HG03354 (cell line): Measurements from ENCODE around the gene ZIC2.
"Not testable (repeated sequence)": the region's sequence is repeated elsewhere in the genome, so short reads cannot be mapped to it uniquely, and the experiment has no call there.

Experiments used
- ATAC-seq: cut with Tn5 transposase; IDR thresholded peaks from one replicate; pipeline ENCODE4 v1.9.1; 2021; ENCODE audit warnings: mild to moderate bottlenecking; ENCODE audit not compliant: unreplicated experiment, poor library complexity, severe bottlenecking

The ZIC2 gene

DNA sequence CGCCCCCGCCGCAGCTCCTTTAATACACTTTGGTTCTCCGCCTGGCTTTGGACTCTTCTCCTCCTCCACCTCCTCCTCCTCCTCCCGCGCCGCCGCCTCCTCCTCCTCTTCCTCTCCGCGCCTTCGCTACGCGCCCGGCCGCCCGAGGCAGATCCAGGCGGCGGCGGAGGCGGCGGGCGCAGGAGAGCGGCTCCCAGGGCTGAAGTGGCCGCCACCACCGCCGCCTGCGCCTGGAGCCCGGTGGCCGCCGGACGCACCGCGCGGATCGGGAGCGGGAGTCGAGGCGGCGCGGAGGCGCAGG lies at the start of gene ZIC2:
Gene ZIC2 (plus strand): TSS at position 50 of the 301 bp plus-strand sequence. CDS start 281 bp downstream, outside the sequence.
- no peak for ATAC-seq

DNA sequence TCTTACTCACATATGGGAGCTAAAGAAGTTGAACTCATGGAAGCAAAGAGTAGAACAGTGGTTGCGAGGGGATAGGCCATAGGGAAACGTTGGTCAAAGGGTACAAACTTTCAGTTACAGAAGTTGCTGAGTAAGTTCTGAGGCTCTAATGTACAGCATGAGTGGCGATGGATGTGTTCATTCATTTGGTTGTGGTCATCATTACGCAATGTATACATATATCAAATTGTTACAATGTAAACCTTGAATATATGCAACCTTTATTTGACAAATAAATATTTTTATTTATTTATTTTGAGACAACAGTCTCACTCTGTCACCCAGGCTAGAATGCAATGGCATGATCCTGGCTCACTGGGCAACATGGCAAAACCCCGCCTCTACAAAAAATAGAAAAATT lies 48.7 kb upstream of the ZIC2 start:
- no peak for ATAC-seq

GRCh38 chr13:99935772-99936171 lies 45.8 kb upstream of the ZIC2 start:
- no peak for ATAC-seq

- ATAC-seq, result no peak
Observed at GRCh38 chr13:99938635-99939034, 42.9 kb upstream of the ZIC2 start.

- ATAC-seq, result no peak
Observed at GRCh38 chr13:99941086-99941485, 40.5 kb upstream of the ZIC2 start.

- no peak for ATAC-seq
Observed at GRCh38 chr13:99941911-99942310, 39.7 kb upstream of the ZIC2 start.

GRCh38 chr13:99944102-99944501 lies 37.5 kb upstream of the ZIC2 start:
- ATAC-seq, result no peak

GRCh38 chr13:99944606-99945005 lies 37.0 kb upstream of the ZIC2 start:
- ATAC-seq, result no peak

DNA sequence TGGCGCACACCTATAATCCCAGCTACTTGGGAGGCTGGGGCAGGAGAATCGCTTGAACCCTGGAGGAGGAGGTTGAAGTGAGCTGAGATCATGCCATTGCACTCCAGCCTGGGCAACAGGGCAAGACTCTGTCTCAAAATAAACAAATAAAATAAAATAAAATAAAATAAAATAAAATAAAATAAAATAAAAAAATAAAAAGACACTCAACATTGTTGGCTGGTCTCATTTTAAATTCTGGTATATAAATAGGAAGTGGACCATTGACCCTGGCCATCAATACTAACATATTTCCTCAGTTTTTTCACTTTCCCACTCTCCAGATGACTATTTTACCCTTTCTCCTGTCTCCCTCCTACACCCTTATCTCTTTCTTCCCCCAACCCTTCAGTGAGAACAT lies 36.1 kb upstream of the ZIC2 start:
- ATAC-seq, result not testable (repeated sequence)

DNA sequence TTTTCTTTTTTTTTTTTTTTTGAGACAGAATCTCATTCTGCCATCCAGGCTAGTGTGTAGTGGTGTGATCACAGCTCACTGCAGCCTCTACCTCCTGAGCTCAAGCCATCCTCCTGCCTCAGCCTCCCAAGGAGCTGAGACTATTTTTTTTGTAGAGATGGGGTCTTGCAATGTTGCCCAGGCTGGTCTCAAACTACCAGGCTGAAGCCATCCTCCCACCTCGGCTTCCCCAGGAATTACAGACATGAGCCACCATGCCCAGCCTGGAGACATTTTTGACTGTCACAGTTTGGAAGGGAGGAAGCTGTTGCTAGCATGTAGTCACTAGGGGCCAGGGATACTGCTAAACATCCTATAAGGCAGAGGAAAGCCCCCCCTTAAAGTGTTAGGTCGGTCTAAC lies 33.9 kb upstream of the ZIC2 start:
- ATAC-seq, result no peak

GRCh38 chr13:99948411-99948810 lies 33.2 kb upstream of the ZIC2 start:
- no peak for ATAC-seq

GRCh38 chr13:99948907-99949678 lies 32.5 kb upstream of the ZIC2 start:
- no peak for ATAC-seq

DNA sequence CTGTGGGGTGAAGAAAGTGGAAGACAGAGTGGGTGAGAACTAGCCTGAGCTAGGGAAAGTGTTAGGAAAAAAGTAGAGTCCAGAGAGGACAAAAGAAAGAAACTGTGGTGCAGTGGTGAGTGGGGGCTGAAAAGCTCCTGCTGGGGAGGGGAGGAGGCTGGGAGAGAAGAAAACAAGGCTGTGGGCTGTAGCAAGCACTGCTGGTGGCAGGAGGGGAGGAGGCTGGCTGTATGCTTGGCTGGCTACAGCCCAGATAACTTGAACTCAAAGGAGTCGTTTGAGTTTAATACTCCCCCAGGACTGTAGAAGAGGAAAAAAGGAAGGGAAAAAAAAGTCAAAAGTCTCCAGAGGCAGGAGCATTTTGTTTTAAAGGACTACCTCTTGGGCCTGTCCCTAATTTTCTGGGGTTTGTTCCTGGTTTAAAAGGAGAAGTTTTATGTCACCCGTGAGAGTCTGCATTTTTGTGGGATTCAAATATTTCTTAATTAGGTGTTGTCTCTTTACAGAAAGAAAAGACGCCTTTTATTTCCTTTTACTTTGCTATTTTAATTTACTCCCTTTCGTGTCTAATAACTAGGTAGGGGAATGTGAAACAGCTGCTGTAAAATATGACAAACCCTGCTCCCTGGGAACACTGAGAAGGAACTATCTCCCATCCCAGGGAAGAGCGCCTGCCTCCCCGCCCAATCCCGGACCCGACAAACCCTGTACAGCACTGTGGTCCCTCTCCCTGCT lies 31.7 kb upstream of the ZIC2 start:
- no peak for ATAC-seq

DNA sequence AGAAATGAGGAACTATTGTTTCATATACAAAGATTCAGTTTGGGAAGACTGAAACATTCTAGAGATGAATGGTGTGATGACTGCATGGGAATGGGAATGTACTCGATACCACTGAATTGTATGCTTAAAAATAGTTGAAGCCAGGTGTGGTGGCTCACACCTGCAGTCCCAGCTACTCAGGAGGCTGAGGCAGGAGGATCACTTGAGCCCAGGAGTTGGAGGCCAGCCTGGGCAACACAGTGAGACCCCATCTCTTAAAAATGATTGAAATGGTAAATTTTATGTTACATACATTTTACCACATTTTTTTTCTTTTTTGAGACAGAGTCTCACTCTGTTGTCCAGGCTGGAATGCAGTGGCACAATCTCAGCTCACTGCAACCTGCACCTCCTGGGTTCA lies 29.9 kb upstream of the ZIC2 start:
- ATAC-seq, result not testable (repeated sequence)

DNA sequence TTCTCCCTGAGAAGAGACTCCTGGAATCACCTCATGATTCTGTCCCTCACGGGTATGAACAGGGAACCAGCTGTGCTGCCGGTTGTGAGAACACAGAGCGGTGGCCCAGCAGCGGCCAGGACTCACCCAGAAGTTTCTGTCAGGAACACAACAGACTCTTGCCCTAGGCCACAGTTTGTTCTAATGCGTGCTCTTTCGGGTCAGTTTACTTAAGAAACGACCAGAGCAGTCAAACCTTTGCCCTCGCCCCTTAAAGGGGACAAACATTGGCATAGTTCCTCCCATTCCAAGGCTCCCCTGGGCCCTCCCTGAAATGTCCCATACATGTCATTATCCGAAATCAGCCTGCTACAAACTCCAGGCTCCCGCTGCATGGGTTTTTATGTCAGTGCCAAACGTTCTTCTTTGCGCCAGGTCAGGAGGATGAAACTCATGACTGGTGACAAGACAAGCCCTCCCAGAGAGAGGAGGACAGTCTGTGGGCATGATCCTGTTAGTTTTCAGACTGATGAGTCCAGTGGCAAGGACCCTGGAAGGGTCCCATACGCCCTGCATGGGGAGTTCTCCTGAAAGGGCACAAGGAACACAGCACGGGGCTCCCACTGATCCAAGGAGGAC lies 28.3 kb upstream of the ZIC2 start:
- no peak for ATAC-seq

DNA sequence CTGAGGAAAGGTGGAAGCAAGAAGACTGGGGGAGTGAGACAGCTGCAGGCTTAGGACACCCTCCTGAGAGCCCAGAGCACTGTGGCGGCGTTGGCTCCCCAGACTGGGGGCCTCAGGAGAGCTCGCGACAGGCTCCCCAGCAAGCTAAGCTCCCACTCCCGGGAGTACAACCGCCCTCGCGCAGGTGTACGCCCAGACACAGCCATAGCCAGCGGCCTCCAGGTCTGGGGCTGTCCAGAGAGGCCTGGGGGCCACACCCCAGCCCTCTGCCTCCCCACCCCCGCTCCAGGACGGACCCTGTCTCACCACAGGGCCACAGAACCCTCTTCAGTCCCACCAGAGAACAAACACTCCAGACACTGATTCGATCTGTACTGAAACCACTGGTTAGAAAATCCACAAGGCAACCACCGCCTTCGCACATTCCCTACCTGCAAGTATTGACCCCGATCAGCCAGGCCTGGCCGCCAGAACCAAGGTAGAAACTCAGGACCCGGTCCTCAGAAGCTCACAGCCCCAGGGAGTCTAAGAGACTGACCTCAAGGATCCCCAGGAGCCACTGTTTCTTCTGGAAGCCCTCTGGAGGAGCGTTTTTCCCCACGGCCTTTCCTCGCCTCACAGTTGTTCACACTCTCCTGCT lies 26.4 kb upstream of the ZIC2 start:
- ATAC-seq, result no peak

GRCh38 chr13:99955747-99956472 lies 25.7 kb upstream of the ZIC2 start:
- no peak for ATAC-seq

- no peak for ATAC-seq
Observed at GRCh38 chr13:99956473-99957349, 24.9 kb upstream of the ZIC2 start.
